SW480 (cell line): ENCODE results near the gene ANKRD24.
"Not testable (repeated sequence)": the region's sequence is repeated elsewhere in the genome, so short reads cannot be mapped to it uniquely, and the experiment has no call there.

Source experiments
- DNase-seq: peaks from one replicate; pipeline ENCODE4 v3.0.0-alpha.2; 2016; ENCODE audit warnings: low spot score

ANKRD24 gene

GRCh38 chr19:4182084-4182810, at the start of gene ANKRD24, which contains the start of gene SIRT6:
Gene ANKRD24 (plus strand): TSS chr19:4182689. CDS start chr19:4186426, 3,737 bp downstream.
Gene SIRT6 (minus strand): TSS chr19:4182563. CDS start chr19:4182539, 24 bp downstream.
- peak; percentile 89 for DNase-seq

- DNase-seq, result no peak
Observed at GRCh38 chr19:4134351-4134750, 48.1 kb upstream of the ANKRD24 start.

GRCh38 chr19:4135386-4135785, 47.1 kb upstream of the ANKRD24 start:
- not testable (repeated sequence) for DNase-seq

- DNase-seq, result no peak
Observed at GRCh38 chr19:4136680-4137088, 45.8 kb upstream of the ANKRD24 start.

- DNase-seq, result no peak
Observed at GRCh38 chr19:4138445-4138844, 44.0 kb upstream of the ANKRD24 start.

GRCh38 chr19:4139614-4140236, 42.8 kb upstream of the ANKRD24 start:
- peak; percentile 40 for DNase-seq

GRCh38 chr19:4140237-4140711, 42.2 kb upstream of the ANKRD24 start:
- DNase-seq, result peak; percentile 76

GRCh38 chr19:4142916-4143315, 39.6 kb upstream of the ANKRD24 start:
- not testable (repeated sequence) for DNase-seq

- peak; percentile 33 for DNase-seq
Observed at GRCh38 chr19:4144666-4145249, 37.7 kb upstream of the ANKRD24 start.

- no peak for DNase-seq
Observed at GRCh38 chr19:4149518-4150288, 32.8 kb upstream of the ANKRD24 start.

GRCh38 chr19:4151623-4152022, 30.9 kb upstream of the ANKRD24 start:
- no peak for DNase-seq

- no peak for DNase-seq
Observed at GRCh38 chr19:4152241-4152998, 30.1 kb upstream of the ANKRD24 start.

- DNase-seq, result no peak
Observed at GRCh38 chr19:4154571-4155312, 27.7 kb upstream of the ANKRD24 start.

- no peak for DNase-seq
Observed at GRCh38 chr19:4157164-4157563, 25.3 kb upstream of the ANKRD24 start.

GRCh38 chr19:4157971-4158370, 24.5 kb upstream of the ANKRD24 start:
- DNase-seq, result not testable (repeated sequence)

GRCh38 chr19:4161415-4162077, 20.9 kb upstream of the ANKRD24 start:
- DNase-seq, result no peak

GRCh38 chr19:4164262-4164661, 18.2 kb upstream of the ANKRD24 start:
- no peak for DNase-seq

GRCh38 chr19:4171676-4172075, 10.8 kb upstream of the ANKRD24 start:
- DNase-seq, result no peak

- peak; percentile 20 for DNase-seq
Observed at GRCh38 chr19:4172861-4173473, 9.5 kb upstream of the ANKRD24 start.
